HG02938 (cell line): ENCODE measurements around the gene THBS3.
A peak's percentile ranks its signal among the peaks of the same experiment; 100 is the strongest.
"Not testable (repeated sequence)": the region's sequence is repeated elsewhere in the genome, so short reads cannot be mapped to it uniquely, and the experiment has no call there.

Experiments
- ATAC-seq: cut with Tn5 transposase; IDR thresholded peaks from one replicate; pipeline ENCODE4 v1.9.1; 2021; ENCODE audit warnings: mild to moderate bottlenecking, moderate library complexity; ENCODE audit not compliant: unreplicated experiment

The THBS3 gene

GRCh38 chr1:155176544-155177071 lies 31.1 kb downstream of the THBS3 start:
- ATAC-seq = no peak

- no peak for ATAC-seq
Observed at GRCh38 chr1:155175927-155176371, 31.7 kb downstream of the THBS3 start.

- ATAC-seq = no peak
Observed at GRCh38 chr1:155175281-155175926, 32.3 kb downstream of the THBS3 start.

- ATAC-seq = no peak
Observed at GRCh38 chr1:155174324-155175280, 33.1 kb downstream of the THBS3 start.

- ATAC-seq = no peak
Observed at GRCh38 chr1:155173478-155174323, 34.0 kb downstream of the THBS3 start, which contains the start of gene TRIM46. TRIM46 (plus strand) TSS chr1:155173849; CDS start chr1:155173967, 118 bp downstream.

GRCh38 chr1:155172732-155173477 lies 34.8 kb downstream of the THBS3 start, which contains the start of gene KRTCAP2:
KRTCAP2 (minus strand) TSS chr1:155173304; CDS start chr1:155173224, 80 bp downstream.
- peak; percentile 70 for ATAC-seq

GRCh38 chr1:155171836-155172731 lies 35.6 kb downstream of the THBS3 start:
- no peak for ATAC-seq

- ATAC-seq = no peak
Observed at GRCh38 chr1:155170806-155171205, 36.9 kb downstream of the THBS3 start.

- ATAC-seq = no peak
Observed at GRCh38 chr1:155170101-155170785, 37.5 kb downstream of the THBS3 start.

GRCh38 chr1:155169541-155169940 lies 38.2 kb downstream of the THBS3 start:
- ATAC-seq = no peak

- ATAC-seq = no peak
Observed at GRCh38 chr1:155168456-155169210, 39.1 kb downstream of the THBS3 start.

- not testable (repeated sequence) for ATAC-seq
Observed at GRCh38 chr1:155168105-155168445, 39.6 kb downstream of the THBS3 start.

GRCh38 chr1:155167166-155168104 lies 40.3 kb downstream of the THBS3 start:
- no peak for ATAC-seq

- ATAC-seq = no peak
Observed at GRCh38 chr1:155166471-155167165, 41.1 kb downstream of the THBS3 start.

GRCh38 chr1:155166051-155166470 lies 41.6 kb downstream of the THBS3 start:
- no peak for ATAC-seq

GRCh38 chr1:155164625-155165024 lies 43.1 kb downstream of the THBS3 start:
- ATAC-seq = not testable (repeated sequence)
